ENCODE data around the gene NBAS. TPM values are rescaled to one million over a fixed set of nuclear protein-coding genes. Genes with fewer than 3 reads are reported as not detected.

NBAS gene
- total RNA-seq, 1 experiment from 2014 or later = 36.3 TPM

GRCh38 chr2:15307526-15307925, 253.6 kb downstream of the NBAS start:
- CTCF ChIA-PET = no interaction called here
- DNase-seq (ENCODE audit: low read depth, low spot score) (no peak), ATAC-seq (no peak)
- BruUV-seq (replicated peaks) = no TSS peak
- no peak overlapping the region for H3K27ac ChIP-seq (ENCODE audit: low read length)
- intact Hi-C loops (cut with micrococcal nuclease; ENCODE audit: unreplicated experiment) (no loop called here), in situ Hi-C loops (cut with HindIII; ENCODE audit: low pct_unique_long_range_greater_than_20kb, low sequenced_read_pairs) (no loop called here)
- H3K4me1 ChIP-seq (ENCODE audit: control insufficient read depth, insufficient read depth, low read length) = no peaks in the 10 kb centered on the region
- H3K27me3 ChIP-seq (ENCODE audit: control insufficient read depth, insufficient read depth, low read length) = no peaks in the 10 kb centered on the region
- no peaks in the 10 kb centered on the region for H3K9me3 ChIP-seq (ENCODE audit: control insufficient read depth, insufficient read depth, low read depth, low read length)
- POLR2A ChIA-PET = no interaction called here
- H3K36me3 ChIP-seq (ENCODE audit: control insufficient read depth, insufficient read depth, low read length) = peaks cover 5% of the 10 kb centered on the region
- TF ChIP-seq, protein P1, sequence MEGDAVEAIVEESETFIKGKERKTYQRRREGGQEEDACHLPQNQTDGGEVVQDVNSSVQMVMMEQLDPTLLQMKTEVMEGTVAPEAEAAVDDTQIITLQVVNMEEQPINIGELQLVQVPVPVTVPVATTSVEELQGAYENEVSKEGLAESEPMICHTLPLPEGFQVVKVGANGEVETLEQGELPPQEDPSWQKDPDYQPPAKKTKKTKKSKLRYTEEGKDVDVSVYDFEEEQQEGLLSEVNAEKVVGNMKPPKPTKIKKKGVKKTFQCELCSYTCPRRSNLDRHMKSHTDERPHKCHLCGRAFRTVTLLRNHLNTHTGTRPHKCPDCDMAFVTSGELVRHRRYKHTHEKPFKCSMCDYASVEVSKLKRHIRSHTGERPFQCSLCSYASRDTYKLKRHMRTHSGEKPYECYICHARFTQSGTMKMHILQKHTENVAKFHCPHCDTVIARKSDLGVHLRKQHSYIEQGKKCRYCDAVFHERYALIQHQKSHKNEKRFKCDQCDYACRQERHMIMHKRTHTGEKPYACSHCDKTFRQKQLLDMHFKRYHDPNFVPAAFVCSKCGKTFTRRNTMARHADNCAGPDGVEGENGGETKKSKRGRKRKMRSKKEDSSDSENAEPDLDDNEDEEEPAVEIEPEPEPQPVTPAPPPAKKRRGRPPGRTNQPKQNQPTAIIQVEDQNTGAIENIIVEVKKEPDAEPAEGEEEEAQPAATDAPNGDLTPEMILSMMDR (IDR thresholded peaks at IDR 0.05) = no peak
- TF ChIP-seq TCF7L2 (IDR thresholded peaks at IDR 0.05; ENCODE audit: low read depth, low read length) (no peak), POLR2AphosphoS5 (IDR thresholded peaks at IDR 0.05; ENCODE audit: low read depth, low read length) (no peak), SIN3A (IDR thresholded peaks at IDR 0.05; ENCODE audit: borderline replicate concordance, insufficient read depth, low read depth, low read length) (no peak)
- TF ChIP-seq, protein P2, sequence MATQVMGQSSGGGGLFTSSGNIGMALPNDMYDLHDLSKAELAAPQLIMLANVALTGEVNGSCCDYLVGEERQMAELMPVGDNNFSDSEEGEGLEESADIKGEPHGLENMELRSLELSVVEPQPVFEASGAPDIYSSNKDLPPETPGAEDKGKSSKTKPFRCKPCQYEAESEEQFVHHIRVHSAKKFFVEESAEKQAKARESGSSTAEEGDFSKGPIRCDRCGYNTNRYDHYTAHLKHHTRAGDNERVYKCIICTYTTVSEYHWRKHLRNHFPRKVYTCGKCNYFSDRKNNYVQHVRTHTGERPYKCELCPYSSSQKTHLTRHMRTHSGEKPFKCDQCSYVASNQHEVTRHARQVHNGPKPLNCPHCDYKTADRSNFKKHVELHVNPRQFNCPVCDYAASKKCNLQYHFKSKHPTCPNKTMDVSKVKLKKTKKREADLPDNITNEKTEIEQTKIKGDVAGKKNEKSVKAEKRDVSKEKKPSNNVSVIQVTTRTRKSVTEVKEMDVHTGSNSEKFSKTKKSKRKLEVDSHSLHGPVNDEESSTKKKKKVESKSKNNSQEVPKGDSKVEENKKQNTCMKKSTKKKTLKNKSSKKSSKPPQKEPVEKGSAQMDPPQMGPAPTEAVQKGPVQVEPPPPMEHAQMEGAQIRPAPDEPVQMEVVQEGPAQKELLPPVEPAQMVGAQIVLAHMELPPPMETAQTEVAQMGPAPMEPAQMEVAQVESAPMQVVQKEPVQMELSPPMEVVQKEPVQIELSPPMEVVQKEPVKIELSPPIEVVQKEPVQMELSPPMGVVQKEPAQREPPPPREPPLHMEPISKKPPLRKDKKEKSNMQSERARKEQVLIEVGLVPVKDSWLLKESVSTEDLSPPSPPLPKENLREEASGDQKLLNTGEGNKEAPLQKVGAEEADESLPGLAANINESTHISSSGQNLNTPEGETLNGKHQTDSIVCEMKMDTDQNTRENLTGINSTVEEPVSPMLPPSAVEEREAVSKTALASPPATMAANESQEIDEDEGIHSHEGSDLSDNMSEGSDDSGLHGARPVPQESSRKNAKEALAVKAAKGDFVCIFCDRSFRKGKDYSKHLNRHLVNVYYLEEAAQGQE (IDR thresholded peaks at IDR 0.05; ENCODE audit: insufficient read depth in 1 of 2, low read depth in 2 of 2, low read length in 1 of 2) = no peak
- no peak overlapping the region for H3K4me3 ChIP-seq (ENCODE audit: low read depth in 2 of 2, low read length in 2 of 2)

- BruUV-seq (replicated peaks) = no TSS peak
- peaks cover 5% of the 10 kb centered on the region for H3K36me3 ChIP-seq (ENCODE audit: control insufficient read depth, insufficient read depth, low read length)
- no peaks in the 10 kb centered on the region for H3K4me1 ChIP-seq (ENCODE audit: control insufficient read depth, insufficient read depth, low read length)
- no peak for TF ChIP-seq SIN3A (IDR thresholded peaks at IDR 0.05; ENCODE audit: borderline replicate concordance, insufficient read depth, low read depth, low read length)
- no peak for TF ChIP-seq TCF7L2 (IDR thresholded peaks at IDR 0.05; ENCODE audit: low read depth, low read length)
- no peak for TF ChIP-seq POLR2AphosphoS5 (IDR thresholded peaks at IDR 0.05; ENCODE audit: low read depth, low read length)
- TF ChIP-seq, protein P1 (IDR thresholded peaks at IDR 0.05) = no peak
- H3K27ac ChIP-seq (ENCODE audit: low read length) = no peak overlapping the region
- ChIA-PET POLR2A (no interaction called here), CTCF (no interaction called here)
- DNase-seq (ENCODE audit: low read depth, low spot score) = no peak
- intact Hi-C loops (cut with micrococcal nuclease; ENCODE audit: unreplicated experiment) = no loop called here
- H3K4me3 ChIP-seq (ENCODE audit: low read depth in 2 of 2, low read length in 2 of 2) = no peak overlapping the region
- in situ Hi-C loops (cut with HindIII; ENCODE audit: low pct_unique_long_range_greater_than_20kb, low sequenced_read_pairs) = no loop called here
- H3K27me3 ChIP-seq (ENCODE audit: control insufficient read depth, insufficient read depth, low read length) = no peaks in the 10 kb centered on the region
- no peaks in the 10 kb centered on the region for H3K9me3 ChIP-seq (ENCODE audit: control insufficient read depth, insufficient read depth, low read depth, low read length)
- no peak for ATAC-seq
These were observed 254.4 kb downstream of the NBAS start for GRCh38 chr2:15306706-15307105.

Data from Panc1 (cell line).